Neural progenitor cell (in vitro differentiated cells): ENCODE results near the gene CEP135. TPM values are rescaled to one million over a fixed set of nuclear protein-coding genes. Genes with fewer than 3 reads are reported as not detected.

Experiments
- DNase-seq: peaks from one replicate; pipeline ENCODE4 v3.0.0-alpha.2; 2016; ENCODE audit warnings: low spot score
- H2AFZ ChIP-seq: fragments of 200-600 bp; sonication (generic); replicated peaks from 2 replicates; pipeline ENCODE4 v1.6.1; 2016; ENCODE audit warnings: antibody characterized with exemption
- H3F3A ChIP-seq: fragments of 200-600 bp; sonication (generic); 2 replicates; pipeline ENCODE4 v1.6.1; 2016; ENCODE audit warnings: antibody characterized with exemption, low read depth
- H3K27ac ChIP-seq: fragments of 200-600 bp; sonication (generic); 2 replicates; pipeline ENCODE4 v1.5.1; 2016; ENCODE audit warnings: mild to moderate bottlenecking
- H3K27me3 ChIP-seq: fragments of 200-600 bp; sonication (generic); 2 replicates; pipeline ENCODE4 v1.6.1; 2016; ENCODE audit warnings: mild to moderate bottlenecking, moderate library complexity
- H3K36me3 ChIP-seq: fragments of 200-600 bp; sonication (generic); 2 replicates; pipeline ENCODE4 v1.5.1; 2016
- H3K4me1 ChIP-seq: fragments of 200-600 bp; sonication (generic); 2 replicates; pipeline ENCODE4 v1.6.1; 2016; ENCODE audit warnings: mixed run types
- H3K4me2 ChIP-seq: fragments of 200-600 bp; sonication (generic); 2 replicates; pipeline ENCODE4 v1.6.1; 2016
- H3K4me3 ChIP-seq: fragments of 200-600 bp; sonication (generic); 2 replicates; pipeline ENCODE4 v1.5.1; 2016
- H3K79me2 ChIP-seq: fragments of 200-600 bp; sonication (generic); 2 replicates; pipeline ENCODE4 v1.6.1; 2016; ENCODE audit warnings: low read depth
- H3K9ac ChIP-seq: fragments of 200-600 bp; sonication (generic); 2 replicates; pipeline ENCODE4 v1.6.1; 2016
- H3K9me3 ChIP-seq: fragments of 200-600 bp; sonication (generic); 2 replicates; pipeline ENCODE4 v1.5.1; 2016; ENCODE audit warnings: low read depth
- H4K20me1 ChIP-seq: fragments of 200-600 bp; sonication (generic); 2 replicates; pipeline ENCODE4 v1.6.1; 2016; ENCODE audit warnings: low read depth
- H3K27ac Mint-ChIP-seq: 3 replicates; pipeline ENCODE4 v1.8.0; 2021; ENCODE audit warnings: mixed read lengths
- H3K27me3 Mint-ChIP-seq: 2 replicates; pipeline ENCODE4 v1.8.0; 2022; ENCODE audit warnings: low read depth, mild to moderate bottlenecking, inconsistent platforms, moderate library complexity, mixed read lengths; ENCODE audit not compliant: insufficient read depth
- H3K36me3 Mint-ChIP-seq: 3 replicates; pipeline ENCODE4 v1.8.0; 2021; ENCODE audit warnings: mixed read lengths
- H3K4me1 Mint-ChIP-seq: 3 replicates; pipeline ENCODE4 v1.8.0; 2021; ENCODE audit warnings: mixed read lengths
- H3K4me3 Mint-ChIP-seq: 3 replicates; pipeline ENCODE4 v1.8.0; 2021; ENCODE audit warnings: mild to moderate bottlenecking, moderate library complexity, mixed read lengths
- H3K9me3 Mint-ChIP-seq: 3 replicates; pipeline ENCODE4 v1.8.0; 2020; ENCODE audit warnings: mixed read lengths
- EZH2 ChIP-seq: fragments of 200-600 bp; sonication (generic); IDR thresholded peaks from 2 replicates; pipeline ENCODE4 v1.6.1; 2017; ENCODE audit warnings: antibody characterized with exemption, mild to moderate bottlenecking, moderate library complexity
- EZH2phosphoT487 ChIP-seq: fragments of 200-600 bp; sonication (generic); IDR thresholded peaks from 2 replicates; pipeline ENCODE4 v1.6.1; 2017; ENCODE audit warnings: antibody characterized with exemption
- total RNA-seq: library from RNA; depleted of rRNA; stranded (reverse); fragments of >200 nt; gene quantifications from 2 replicates; pipeline ENCODE4 v1.2.3, GENCODE V29; 2015; ENCODE audit warnings: low replicate concordance
- TF ChIP-seq, protein P1 (sequence below): fragments of 200-600 bp; sonication (generic); IDR thresholded peaks from 2 replicates; pipeline ENCODE4 v1.5.1; 2017; ENCODE audit warnings: antibody characterized with exemption, mild to moderate bottlenecking

The CEP135 gene
- total RNA-seq, 1 donor from 2014 or later, result 40.4 TPM

DNA sequence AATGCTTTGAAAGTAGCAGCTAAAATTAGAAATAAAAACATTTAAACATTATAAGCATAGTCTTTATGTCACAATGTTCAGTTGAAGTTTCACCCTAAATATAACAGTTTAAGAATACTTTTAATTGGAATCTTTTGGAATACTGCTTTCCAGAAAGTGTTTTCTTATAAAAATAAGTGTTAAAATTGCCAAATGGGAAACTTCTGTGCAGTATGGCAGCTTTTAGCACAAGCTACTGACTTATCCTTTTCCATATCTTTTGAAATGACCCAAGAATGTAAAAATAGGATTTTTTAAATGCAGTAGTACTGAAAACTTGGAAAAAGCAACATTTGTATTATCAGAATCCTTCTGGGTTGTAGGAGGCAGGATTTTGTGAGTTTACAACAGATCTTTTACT, 34.2 kb downstream of the CEP135 start:
- H3K36me3 Mint-ChIP-seq, result peaks cover 12% of the 10 kb centered on the region
- no peak overlapping the region for H3K4me2 ChIP-seq
- no peaks in the 10 kb centered on the region for H3K27me3 Mint-ChIP-seq
- no peaks in the 10 kb centered on the region for H3K4me1 Mint-ChIP-seq
- H3K79me2 ChIP-seq, result no peaks in the 10 kb centered on the region
- no peaks in the 10 kb centered on the region for H3K9me3 ChIP-seq
- no peaks in the 10 kb centered on the region for H3K4me1 ChIP-seq
- H3K27ac Mint-ChIP-seq, result no peak overlapping the region
- TF ChIP-seq, protein P1, sequence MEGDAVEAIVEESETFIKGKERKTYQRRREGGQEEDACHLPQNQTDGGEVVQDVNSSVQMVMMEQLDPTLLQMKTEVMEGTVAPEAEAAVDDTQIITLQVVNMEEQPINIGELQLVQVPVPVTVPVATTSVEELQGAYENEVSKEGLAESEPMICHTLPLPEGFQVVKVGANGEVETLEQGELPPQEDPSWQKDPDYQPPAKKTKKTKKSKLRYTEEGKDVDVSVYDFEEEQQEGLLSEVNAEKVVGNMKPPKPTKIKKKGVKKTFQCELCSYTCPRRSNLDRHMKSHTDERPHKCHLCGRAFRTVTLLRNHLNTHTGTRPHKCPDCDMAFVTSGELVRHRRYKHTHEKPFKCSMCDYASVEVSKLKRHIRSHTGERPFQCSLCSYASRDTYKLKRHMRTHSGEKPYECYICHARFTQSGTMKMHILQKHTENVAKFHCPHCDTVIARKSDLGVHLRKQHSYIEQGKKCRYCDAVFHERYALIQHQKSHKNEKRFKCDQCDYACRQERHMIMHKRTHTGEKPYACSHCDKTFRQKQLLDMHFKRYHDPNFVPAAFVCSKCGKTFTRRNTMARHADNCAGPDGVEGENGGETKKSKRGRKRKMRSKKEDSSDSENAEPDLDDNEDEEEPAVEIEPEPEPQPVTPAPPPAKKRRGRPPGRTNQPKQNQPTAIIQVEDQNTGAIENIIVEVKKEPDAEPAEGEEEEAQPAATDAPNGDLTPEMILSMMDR, result no peak
- no peak for TF ChIP-seq EZH2phosphoT487
- TF ChIP-seq EZH2, result no peak
- H3K9ac ChIP-seq, result no peak overlapping the region
- H3K36me3 ChIP-seq, result peaks cover 13% of the 10 kb centered on the region
- H4K20me1 ChIP-seq, result no peaks in the 10 kb centered on the region
- no peak overlapping the region for H3K4me3 Mint-ChIP-seq
- no peak overlapping the region for H2AFZ ChIP-seq
- no peaks in the 10 kb centered on the region for H3F3A ChIP-seq
- no peak overlapping the region for H3K4me3 ChIP-seq
- no peaks in the 10 kb centered on the region for H3K27me3 ChIP-seq
- DNase-seq, result no peak
- no peak overlapping the region for H3K27ac ChIP-seq
- H3K9me3 Mint-ChIP-seq, result no peaks in the 10 kb centered on the region

DNA sequence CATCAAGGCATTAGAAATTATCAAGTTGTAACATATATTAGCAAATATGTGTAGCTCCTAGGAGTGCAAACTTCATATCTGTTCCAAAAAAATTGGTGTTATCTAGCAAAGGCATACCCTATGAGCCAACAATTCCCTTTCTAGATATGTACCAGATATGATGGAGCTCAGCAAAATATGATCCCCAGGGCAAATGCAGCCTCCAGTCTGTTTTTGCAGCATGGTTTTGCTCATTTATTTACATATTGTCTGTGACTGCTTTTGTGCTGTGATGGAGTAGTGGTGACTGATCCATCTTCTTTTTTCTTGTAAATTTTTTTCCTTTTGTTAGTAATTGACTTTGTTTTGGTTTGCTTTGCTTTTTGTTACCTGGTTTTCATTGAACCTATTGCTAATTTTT, 41.0 kb downstream of the CEP135 start:
- Histone ChIP-seq H3K27me3 (no peaks in the 10 kb centered on the region), H3K4me2 (no peak overlapping the region), H3K4me3 (no peak overlapping the region), H3K9me3 (no peaks in the 10 kb centered on the region), H3K27ac (no peak overlapping the region), H3K4me1 (no peaks in the 10 kb centered on the region), H2AFZ (no peak overlapping the region), H3K9ac (no peak overlapping the region), H3F3A (no peaks in the 10 kb centered on the region), H3K36me3 (peaks cover 15% of the 10 kb centered on the region), H4K20me1 (no peaks in the 10 kb centered on the region), H3K79me2 (no peaks in the 10 kb centered on the region)
- no peaks in the 10 kb centered on the region for H3K27me3 Mint-ChIP-seq
- TF ChIP-seq EZH2 (no peak), EZH2phosphoT487 (no peak)
- TF ChIP-seq, protein P1, result no peak
- no peaks in the 10 kb centered on the region for H3K9me3 Mint-ChIP-seq
- H3K4me1 Mint-ChIP-seq, result no peaks in the 10 kb centered on the region
- H3K27ac Mint-ChIP-seq, result no peak overlapping the region
- DNase-seq, result no peak
- peaks cover 6% of the 10 kb centered on the region for H3K36me3 Mint-ChIP-seq
- H3K4me3 Mint-ChIP-seq, result no peak overlapping the region

DNA sequence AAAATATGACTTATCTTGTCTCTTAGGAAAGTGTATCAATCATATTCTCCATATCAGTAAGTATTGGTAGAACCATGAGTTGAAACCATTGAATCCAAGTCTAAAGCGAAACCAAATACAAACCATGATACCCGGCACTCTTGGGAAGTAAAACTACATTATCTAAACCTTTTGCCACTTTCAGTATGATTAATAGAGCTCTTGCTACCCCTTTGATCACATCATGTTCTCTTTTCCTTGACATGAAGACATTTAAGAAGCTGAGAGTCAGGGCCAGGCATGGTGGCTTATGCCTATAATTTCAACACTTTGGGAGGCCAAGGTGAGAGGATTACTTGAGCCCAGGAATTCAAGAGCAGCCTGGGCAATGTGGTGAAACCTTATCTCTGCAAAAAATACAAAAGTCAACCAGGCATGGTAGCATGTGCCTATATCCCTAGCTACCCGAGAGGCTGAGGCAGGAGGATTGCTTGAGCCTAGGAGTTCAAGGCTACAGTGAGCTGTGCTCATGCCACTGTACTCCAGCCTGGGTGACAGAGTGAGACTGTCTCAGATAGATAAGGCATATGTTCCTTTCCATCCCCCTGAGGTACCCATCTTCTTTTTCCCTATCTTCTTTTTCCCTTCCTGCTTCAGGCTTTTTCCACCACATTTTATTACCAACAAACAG, 45.4 kb downstream of the CEP135 start:
- Histone ChIP-seq H2AFZ (no peak overlapping the region), H3K27ac (no peak overlapping the region), H3K36me3 (peaks cover 10% of the 10 kb centered on the region), H3K9ac (no peak overlapping the region), H3K4me1 (no peaks in the 10 kb centered on the region), H4K20me1 (no peaks in the 10 kb centered on the region), H3K4me2 (no peak overlapping the region), H3F3A (no peaks in the 10 kb centered on the region), H3K4me3 (no peak overlapping the region), H3K79me2 (no peaks in the 10 kb centered on the region), H3K27me3 (no peaks in the 10 kb centered on the region), H3K9me3 (no peaks in the 10 kb centered on the region)
- peaks cover 8% of the 10 kb centered on the region for H3K36me3 Mint-ChIP-seq
- no peak for DNase-seq
- H3K27ac Mint-ChIP-seq, result no peak overlapping the region
- TF ChIP-seq EZH2phosphoT487 (no peak), EZH2 (no peak)
- TF ChIP-seq, protein P1, result no peak
- no peaks in the 10 kb centered on the region for H3K27me3 Mint-ChIP-seq
- no peak overlapping the region for H3K4me3 Mint-ChIP-seq
- no peaks in the 10 kb centered on the region for H3K9me3 Mint-ChIP-seq
- no peaks in the 10 kb centered on the region for H3K4me1 Mint-ChIP-seq
